ENCODE results near the gene HEATR5A.

DNA sequence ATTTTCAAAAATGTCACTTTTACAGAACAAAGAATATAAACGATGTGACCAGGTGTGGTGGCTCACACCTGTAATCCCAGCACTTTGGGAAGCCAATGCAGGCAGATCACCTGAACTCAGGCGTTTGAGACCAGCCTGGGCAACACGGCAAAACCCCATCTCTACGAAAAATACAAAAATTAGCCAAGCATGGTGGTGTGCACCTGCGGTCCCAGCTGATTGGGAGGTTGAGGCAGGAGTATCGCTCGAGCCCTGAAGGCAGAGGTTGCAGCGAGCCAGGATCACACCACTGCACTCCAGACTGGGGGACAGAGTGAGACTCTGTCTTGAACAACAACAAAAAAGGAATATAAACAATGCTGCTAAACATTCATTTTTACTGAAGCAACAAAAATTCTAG is 15.2 kb downstream of the HEATR5A start:
- TF ChIP-seq, protein P1, sequence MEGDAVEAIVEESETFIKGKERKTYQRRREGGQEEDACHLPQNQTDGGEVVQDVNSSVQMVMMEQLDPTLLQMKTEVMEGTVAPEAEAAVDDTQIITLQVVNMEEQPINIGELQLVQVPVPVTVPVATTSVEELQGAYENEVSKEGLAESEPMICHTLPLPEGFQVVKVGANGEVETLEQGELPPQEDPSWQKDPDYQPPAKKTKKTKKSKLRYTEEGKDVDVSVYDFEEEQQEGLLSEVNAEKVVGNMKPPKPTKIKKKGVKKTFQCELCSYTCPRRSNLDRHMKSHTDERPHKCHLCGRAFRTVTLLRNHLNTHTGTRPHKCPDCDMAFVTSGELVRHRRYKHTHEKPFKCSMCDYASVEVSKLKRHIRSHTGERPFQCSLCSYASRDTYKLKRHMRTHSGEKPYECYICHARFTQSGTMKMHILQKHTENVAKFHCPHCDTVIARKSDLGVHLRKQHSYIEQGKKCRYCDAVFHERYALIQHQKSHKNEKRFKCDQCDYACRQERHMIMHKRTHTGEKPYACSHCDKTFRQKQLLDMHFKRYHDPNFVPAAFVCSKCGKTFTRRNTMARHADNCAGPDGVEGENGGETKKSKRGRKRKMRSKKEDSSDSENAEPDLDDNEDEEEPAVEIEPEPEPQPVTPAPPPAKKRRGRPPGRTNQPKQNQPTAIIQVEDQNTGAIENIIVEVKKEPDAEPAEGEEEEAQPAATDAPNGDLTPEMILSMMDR (conservative IDR thresholded peaks at IDR 0.05 in 1 of 2, IDR thresholded peaks at IDR 0.05 in 1 of 2; ENCODE audit: low read depth in 1 of 2, low read length in 2 of 2) = no peak
- TF ChIP-seq EZH2 (IDR thresholded peaks at IDR 0.05; ENCODE audit: low read length, missing control alignments) = no peak

Measured in fibroblast of lung (primary cell).